GM23248 (cell line): ENCODE data around the gene TRDMT1.

Source experiments
- EZH2 ChIP-seq: fragments of 200-600 bp; sonication (generic); IDR thresholded peaks from 2 replicates; pipeline ENCODE4 v1.6.1; 2018; ENCODE audit warnings: antibody characterized with exemption, mild to moderate bottlenecking; ENCODE audit not compliant: insufficient read depth, poor library complexity, severe bottlenecking
- EZH2phosphoT487 ChIP-seq: fragments of 200-600 bp; sonication (generic); IDR thresholded peaks from 2 replicates; pipeline ENCODE4 v1.6.1; 2018; ENCODE audit warnings: antibody characterized with exemption, moderate library complexity, mild to moderate bottlenecking, low read depth; ENCODE audit not compliant: insufficient read depth

DNA sequence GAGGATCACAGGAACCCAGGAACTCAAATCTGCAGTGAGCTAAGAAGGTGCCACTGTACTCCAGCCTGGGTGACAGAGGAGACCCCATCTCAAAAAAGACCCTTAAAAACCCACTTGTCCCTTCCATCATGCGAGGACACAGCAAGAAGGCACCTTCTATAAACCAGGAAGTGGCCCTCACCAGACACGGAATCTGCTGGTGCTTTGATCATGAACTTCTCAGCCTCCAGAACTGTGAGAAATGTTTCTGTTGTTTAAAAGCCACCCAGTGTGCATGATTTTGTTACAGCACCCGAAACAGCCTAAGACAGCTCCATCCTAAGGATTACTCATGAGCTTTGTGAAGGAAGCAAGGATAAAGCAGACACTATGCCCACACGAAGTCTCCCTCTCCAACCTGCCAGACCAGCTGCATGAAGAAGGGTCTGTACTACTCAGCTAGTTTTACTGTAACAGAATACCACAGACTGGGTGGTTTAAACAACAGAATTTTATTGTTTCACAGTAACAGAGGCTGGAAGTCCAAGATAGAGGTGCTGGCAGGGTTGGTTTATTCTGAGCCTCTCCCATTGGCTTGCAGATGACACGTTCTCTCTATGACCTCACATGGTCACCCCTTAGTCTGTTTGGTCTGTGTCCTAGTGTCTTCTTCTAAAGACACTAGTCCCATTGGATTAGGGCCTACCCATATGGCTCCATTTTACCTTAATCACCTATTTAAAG lies 40.3 kb upstream of the TRDMT1 start:
- no peak for TF ChIP-seq EZH2
- no peak for TF ChIP-seq EZH2phosphoT487
